Keratinocyte (primary cell): Measurements from ENCODE around the gene KCNJ1. TPM values are rescaled to one million over a fixed set of nuclear protein-coding genes. Genes with fewer than 3 reads are reported as not detected.

Source experiments
- DNase-seq: peaks from one replicate; pipeline ENCODE4 v3.0.0-alpha.2; 2011; ENCODE audit warnings: low read depth, missing footprints, low spot score
- FAIRE-seq: peaks from 2 replicates; lab custom pipeline; 2011; peaks lifted over from hg19 to GRCh38; lab: Jason Lieb, UNC
- H2AFZ ChIP-seq: 2 replicates; pipeline ENCODE4 v1.6.0; 2012; ENCODE audit warnings: low read length, control low read depth, inconsistent platforms; ENCODE audit not compliant: control insufficient read depth
- H3K27ac ChIP-seq: 2 replicates; pipeline ENCODE4 v1.5.1; 2011; ENCODE audit warnings: low read length; ENCODE audit not compliant: control insufficient read depth, insufficient read depth
- H3K27me3 ChIP-seq: 3 replicates; pipeline ENCODE4 v1.6.0; 2011; ENCODE audit warnings: low read length; ENCODE audit not compliant: control insufficient read depth, insufficient read depth; ENCODE audit errors: extremely low read depth
- H3K36me3 ChIP-seq, 2 experiments: 2 replicates in 1 of 2; 3 replicates in 1 of 2; pipeline ENCODE4 v1.5.1; 2011; ENCODE audit warnings: low read length in 2 of 2, mild to moderate bottlenecking in 1 of 2; ENCODE audit not compliant: control insufficient read depth in 2 of 2, insufficient read depth in 2 of 2; ENCODE audit errors: extremely low read depth in 1 of 2
- H3K4me1 ChIP-seq: 3 replicates; pipeline ENCODE4 v1.5.1; 2011; ENCODE audit warnings: low read length; ENCODE audit not compliant: control insufficient read depth, insufficient read depth; ENCODE audit errors: extremely low read depth
- H3K4me2 ChIP-seq: 3 replicates; pipeline ENCODE4 v1.6.0; 2011; ENCODE audit warnings: low read depth, low read length; ENCODE audit not compliant: control insufficient read depth, insufficient read depth; ENCODE audit errors: extremely low read depth
- H3K4me3 ChIP-seq, 3 experiments: fragments of 200-600 bp in 1 of 3; sonication (generic) in 1 of 3; 2 replicates in 2 of 3; 3 replicates in 1 of 3; pipeline ENCODE4 v1.5.1; 2011 to 2016; ENCODE audit warnings: low read length in 3 of 3, mild to moderate bottlenecking in 3 of 3, control low read depth in 2 of 3, inconsistent platforms in 1 of 3, low read depth in 1 of 3, mixed read lengths in 1 of 3, mixed run types in 1 of 3, moderate library complexity in 1 of 3; ENCODE audit not compliant: control insufficient read depth in 2 of 3, insufficient read depth in 2 of 3; ENCODE audit errors: extremely low read depth in 1 of 3
- H3K79me2 ChIP-seq: 2 replicates; pipeline ENCODE4 v1.6.0; 2012; ENCODE audit warnings: low read length; ENCODE audit not compliant: control insufficient read depth, insufficient read depth
- H3K9ac ChIP-seq: 3 replicates; pipeline ENCODE4 v1.6.0; 2011; ENCODE audit warnings: low read length; ENCODE audit not compliant: control insufficient read depth, insufficient read depth; ENCODE audit errors: extremely low read depth
- H3K9me1 ChIP-seq: 3 replicates; pipeline ENCODE4 v1.6.0; 2011; ENCODE audit warnings: low read length; ENCODE audit not compliant: control insufficient read depth, insufficient read depth; ENCODE audit errors: extremely low read depth
- H3K9me3 ChIP-seq: 2 replicates; pipeline ENCODE4 v1.5.1; 2012; ENCODE audit warnings: low read depth, low read length; ENCODE audit not compliant: control insufficient read depth
- H4K20me1 ChIP-seq: 3 replicates; pipeline ENCODE4 v1.6.0; 2011; ENCODE audit warnings: low read length; ENCODE audit not compliant: control insufficient read depth, insufficient read depth; ENCODE audit errors: extremely low read depth
- CTCF ChIP-seq, 3 experiments: IDR thresholded peaks in 1 of 3; conservative IDR thresholded peaks in 1 of 3; optimal IDR thresholded peaks in 1 of 3; 2 replicates in 2 of 3; 3 replicates in 1 of 3; pipeline versions ENCODE3 to v1.5.1; 2011; ENCODE audit warnings: low read length in 3 of 3, mild to moderate bottlenecking in 3 of 3, moderate library complexity in 2 of 3, control low read depth in 1 of 3, inconsistent platforms in 1 of 3; ENCODE audit not compliant: insufficient read depth in 2 of 3; ENCODE audit errors: extremely low read depth in 1 of 3
- EZH2 ChIP-seq: IDR thresholded peaks from one replicate; pipeline ENCODE4 v1.6.1; 2012; ENCODE audit warnings: inconsistent platforms, mild to moderate bottlenecking, low read length, moderate library complexity
- dilution Hi-C: fragments of 300-500 bp; cut with MboI; formaldehyde crosslinking; loops from one replicate; pipeline ENCODE4 v1.7.0; 2020; ENCODE audit warnings: low sequenced_read_pairs; ENCODE audit not compliant: extremely low pct_ligation_motif_present
- polyA plus RNA-seq, 5 experiments: library from polyadenylated mRNA; depleted of rRNA in 3 of 5; stranded (reverse) in 3 of 5; stranded (forward) in 1 of 5; unstranded in 1 of 5; fragments of >200 nt; gene quantifications; 1 replicate in 1 of 5; 2 replicates in 3 of 5; 3 replicates in 1 of 5; pipeline versions ENCODE4 v1.2.1 to v1.2.3, GENCODE V29; 2011 to 2012; ENCODE audit warnings: missing spikeins in 2 of 5, low read depth in 1 of 5, low replicate concordance in 1 of 5

The KCNJ1 gene
- polyA plus RNA-seq, 1 donor (not counting 4 experiments of a cell fraction or from before 2014, with no cell fraction given) = 0.12 TPM

GRCh38 chr11:128879817-128880216 is 12.7 kb upstream of the KCNJ1 start:
- Histone ChIP-seq H3K9me3 (no peaks in the 10 kb centered on the region), H3K4me3 (no peak overlapping the region), H3K9me1 (no peaks in the 10 kb centered on the region), H3K4me1 (no peaks in the 10 kb centered on the region), H3K27me3 (peaks cover 11% of the 10 kb centered on the region), H3K79me2 (no peaks in the 10 kb centered on the region), H4K20me1 (no peaks in the 10 kb centered on the region), H3K4me2 (no peak overlapping the region), H3K36me3 (no peaks in the 10 kb centered on the region), H3K9ac (no peak overlapping the region), H3K27ac (no peak overlapping the region), H2AFZ (no peak overlapping the region)
- FAIRE-seq (no peak), DNase-seq (no peak)
- dilution Hi-C loops = no loop called here
- TF ChIP-seq CTCF (optimal IDR thresholded peaks at IDR 0.05 in 1 of 3, IDR thresholded peaks at IDR 0.05 in 1 of 3, conservative IDR thresholded peaks at IDR 0.05 in 1 of 3; ENCODE audit: extremely low read depth in 1 of 3, insufficient read depth in 2 of 3, low read length in 3 of 3) = no peak
- TF ChIP-seq EZH2 = no peak

GRCh38 chr11:128878455-128878854 is 11.4 kb upstream of the KCNJ1 start:
- dilution Hi-C loops = no loop called here
- no peaks in the 10 kb centered on the region for H3K9me1 ChIP-seq
- no peak overlapping the region for H3K9ac ChIP-seq
- H4K20me1 ChIP-seq = no peaks in the 10 kb centered on the region
- TF ChIP-seq EZH2 = no peak
- no peak for TF ChIP-seq CTCF (optimal IDR thresholded peaks at IDR 0.05 in 1 of 3, IDR thresholded peaks at IDR 0.05 in 1 of 3, conservative IDR thresholded peaks at IDR 0.05 in 1 of 3; ENCODE audit: extremely low read depth in 1 of 3, insufficient read depth in 2 of 3, low read length in 3 of 3)
- H3K4me3 ChIP-seq = no peak overlapping the region
- H3K4me2 ChIP-seq = no peak overlapping the region
- H3K27me3 ChIP-seq = peaks cover 14% of the 10 kb centered on the region
- no peak overlapping the region for H3K27ac ChIP-seq
- H3K79me2 ChIP-seq = no peaks in the 10 kb centered on the region
- H3K9me3 ChIP-seq = no peaks in the 10 kb centered on the region
- no peaks in the 10 kb centered on the region for H3K36me3 ChIP-seq
- H3K4me1 ChIP-seq = no peaks in the 10 kb centered on the region
- DNase-seq (no peak), FAIRE-seq (no peak)
- no peak overlapping the region for H2AFZ ChIP-seq
